HepG2 (cell line): ENCODE results near the gene THRA. TPM values are rescaled to one million over a fixed set of nuclear protein-coding genes. Genes with fewer than 3 reads are reported as not detected.

Experiments
- EHMT2 ChIP-seq: fragments of 200-600 bp; sonication (generic); IDR thresholded peaks from 2 replicates; pipeline ENCODE4 v1.7.0; 2017; ENCODE audit warnings: antibody characterized with exemption, low read depth, low read length, borderline replicate concordance
- HIC2 ChIP-seq: sonication (generic); formaldehyde crosslinking; IDR thresholded peaks from 2 replicates; pipeline ENCODE4 v1.9.0; 2022; ENCODE audit warnings: low read depth, missing genetic modification reagents
- MZF1 ChIP-seq: sonication (generic); formaldehyde crosslinking; IDR thresholded peaks from 2 replicates; pipeline ENCODE4 v1.8.1; 2023; ENCODE audit warnings: mild to moderate bottlenecking, missing genetic modification reagents, borderline replicate concordance
- NR2F6 ChIP-seq, 2 experiments: IDR thresholded peaks; 2 replicates each; pipeline ENCODE4 v1.6.1; 2016; ENCODE audit warnings: antibody characterized with exemption in 1 of 2, mild to moderate bottlenecking in 1 of 2
- RARA ChIP-seq: IDR thresholded peaks from 2 replicates; pipeline ENCODE4 v1.6.1; 2016; ENCODE audit warnings: missing genetic modification reagents, missing compliant biosample characterization
- SNRNP70 ChIP-seq: fragments of 200-400 bp; formaldehyde crosslinking; IDR thresholded peaks from 2 replicates; pipeline ENCODE4 v1.6.1; 2017; ENCODE audit warnings: mild to moderate bottlenecking, low read depth, low read length, moderate library complexity
- STAT5B ChIP-seq: sonication (generic); formaldehyde crosslinking; IDR thresholded peaks from 2 replicates; pipeline ENCODE4 v1.4.0; 2020; ENCODE audit warnings: missing genetic modification reagents
- TRIM24 ChIP-seq: sonication (generic); formaldehyde crosslinking; IDR thresholded peaks from 2 replicates; pipeline ENCODE4 v1.8.0; 2022; ENCODE audit warnings: mild to moderate bottlenecking, missing genetic modification reagents
- ZBTB25 ChIP-seq: IDR thresholded peaks from 2 replicates; pipeline ENCODE4 v1.6.1; 2018; ENCODE audit warnings: missing genetic modification reagents
- ZBTB37 ChIP-seq: sonication (generic); formaldehyde crosslinking; IDR thresholded peaks from 2 replicates; pipeline ENCODE4 v1.4.0; 2020; ENCODE audit warnings: mild to moderate bottlenecking, missing genetic modification reagents
- ZHX1 ChIP-seq: sonication (generic); formaldehyde crosslinking; IDR thresholded peaks from 2 replicates; pipeline ENCODE4 v1.8.1; 2022; ENCODE audit warnings: low read depth, mild to moderate bottlenecking, missing genetic modification reagents
- ZKSCAN1 ChIP-seq: fragments of 150-350 bp; IDR thresholded peaks from 2 replicates; pipeline ENCODE4 v1.6.1; 2014; ENCODE audit warnings: low read length
- ZKSCAN8 ChIP-seq: IDR thresholded peaks from 2 replicates; pipeline ENCODE4 v1.6.1; 2016; ENCODE audit warnings: borderline replicate concordance, missing genetic modification reagents, missing compliant biosample characterization
- ZNF234 ChIP-seq: sonication (generic); formaldehyde crosslinking; conservative IDR thresholded peaks from 2 replicates; pipeline ENCODE4 v1.5.1; 2020; ENCODE audit warnings: mild to moderate bottlenecking, missing genetic modification reagents
- ZNF572 ChIP-seq: sonication (generic); formaldehyde crosslinking; IDR thresholded peaks from 2 replicates; pipeline ENCODE4 v1.5.1; 2020; ENCODE audit warnings: mild to moderate bottlenecking, missing genetic modification reagents
- ZNF598 ChIP-seq: sonication (generic); formaldehyde crosslinking; IDR thresholded peaks from 2 replicates; pipeline ENCODE4 v1.5.1; 2020; ENCODE audit warnings: mild to moderate bottlenecking, missing genetic modification reagents, borderline replicate concordance
- ZNF709 ChIP-seq: sonication (generic); formaldehyde crosslinking; IDR thresholded peaks from 2 replicates; pipeline ENCODE4 v1.5.0; 2020; ENCODE audit warnings: mild to moderate bottlenecking, missing genetic modification reagents
- ZSCAN31 ChIP-seq: sonication (generic); formaldehyde crosslinking; IDR thresholded peaks from 2 replicates; pipeline ENCODE4 v1.5.0; 2020; ENCODE audit warnings: low read depth, mild to moderate bottlenecking, missing genetic modification reagents
- ZSCAN5A ChIP-seq: sonication (generic); formaldehyde crosslinking; IDR thresholded peaks from 2 replicates; pipeline ENCODE4 v1.8.0; 2022; ENCODE audit warnings: mild to moderate bottlenecking, missing genetic modification reagents, borderline replicate concordance
- polyA plus RNA-seq, 8 experiments: library from polyadenylated mRNA; depleted of rRNA in 3 of 8; stranded (reverse) in 7 of 8; unstranded in 1 of 8; fragments of >200 nt; fragmentation: Illumina TruSeq in 4 of 8; extraction: Trizol in 4 of 8; gene quantifications; 2 replicates each; pipeline versions ENCODE4 v1.2.1 to v1.2.3, GENCODE V29; 2011 to 2016; ENCODE audit warnings: low read depth in 4 of 8, missing spikeins in 1 of 8, mixed read lengths in 1 of 8; ENCODE audit not compliant: insufficient read depth in 1 of 8
- total RNA-seq, 5 experiments: library from RNA; depleted of rRNA; stranded (reverse); fragments of >200 nt; fragmentation: Illumina TruSeq; extraction: Trizol; gene quantifications; 2 replicates each; pipeline ENCODE4 v1.2.3, GENCODE V29; 2016; ENCODE audit warnings: low read depth in 1 of 5

The THRA gene
- total and polyA plus RNA-seq, 2 of the 13 experiments (the other 11 are each of a cell fraction or from before 2014, with no cell fraction given), result 8.0 to 9.9 TPM

GRCh38 chr17:40098846-40099618 lies 36.3 kb downstream of the THRA start (continued):
- no peak for TF ChIP-seq SNRNP70
- peak; percentile 98 for TF ChIP-seq ZSCAN31 (CRISPR knock-in tag)
- TF ChIP-seq ZNF234 (CRISPR knock-in tag), result no peak; the same call in 1 of the 2 replicates
- peak; percentile 97 for TF ChIP-seq RARA
- TF ChIP-seq HIC2, result peak; percentile 84
- TF ChIP-seq ZNF572 (CRISPR knock-in tag), result 0 out of 2 replicates have a peak, but pooled peaks have one; percentile 16
- peak; percentile 98 for TF ChIP-seq ZKSCAN8 (CRISPR knock-in tag)
- TF ChIP-seq TRIM24, result no peak
- TF ChIP-seq ZSCAN5A, result peak; percentile 87; the same call in 1 of the 2 replicates
- peak; percentile 91; the same call in 1 of the 2 replicates for TF ChIP-seq ZBTB37 (CRISPR knock-in tag)
- peak; percentile 75 for TF ChIP-seq NR2F6 (IDR thresholded peaks at IDR 0.05)
- peak; percentile 96 for TF ChIP-seq NR2F6 (CRISPR knock-in tag; IDR thresholded peaks at IDR 0.05)
- TF ChIP-seq MZF1 (CRISPR knock-in tag), result peak; percentile 82; the same call in 1 of the 2 replicates
- TF ChIP-seq ZKSCAN1, result no peak
- no peak for TF ChIP-seq ZHX1 (CRISPR knock-in tag)
- TF ChIP-seq ZNF598 (CRISPR knock-in tag), result peak; percentile 75; the same call in 1 of the 2 replicates
- no peak; the same call in 1 of the 2 replicates for TF ChIP-seq STAT5B (CRISPR knock-in tag)
- no peak for TF ChIP-seq EHMT2
- TF ChIP-seq ZNF709 (CRISPR knock-in tag), result peak; percentile 98
- peak; percentile 96 for TF ChIP-seq ZBTB25 (CRISPR knock-in tag)
